HG03135 (cell line): ENCODE data around the gene HOXC4.
"Not testable (repeated sequence)": the region's sequence is repeated elsewhere in the genome, so short reads cannot be mapped to it uniquely, and the experiment has no call there.

Experiments used
- ATAC-seq: cut with Tn5 transposase; IDR thresholded peaks from one replicate; pipeline ENCODE4 v1.9.1; 2021; ENCODE audit warnings: mild to moderate bottlenecking, moderate library complexity; ENCODE audit not compliant: unreplicated experiment

The HOXC4 gene

GRCh38 chr12:54039417-54040147 lies 14.1 kb upstream of the HOXC4 start:
- ATAC-seq = no peak

GRCh38 chr12:54040148-54040494 lies 13.5 kb upstream of the HOXC4 start:
- ATAC-seq = no peak

GRCh38 chr12:54040648-54041047 lies 13.0 kb upstream of the HOXC4 start:
- ATAC-seq = no peak

GRCh38 chr12:54041097-54041690 lies 12.4 kb upstream of the HOXC4 start:
- ATAC-seq = no peak

GRCh38 chr12:54042033-54042432 lies 11.6 kb upstream of the HOXC4 start:
- ATAC-seq = not testable (repeated sequence)

GRCh38 chr12:54042970-54043853 lies 10.4 kb upstream of the HOXC4 start:
- no peak for ATAC-seq

GRCh38 chr12:54044425-54045103 lies 9.1 kb upstream of the HOXC4 start:
- ATAC-seq = no peak

- no peak for ATAC-seq
Observed at GRCh38 chr12:54045401-54045800, 8.2 kb upstream of the HOXC4 start.

GRCh38 chr12:54045868-54046521 lies 7.6 kb upstream of the HOXC4 start:
- ATAC-seq = no peak

GRCh38 chr12:54046809-54047159 lies 6.9 kb upstream of the HOXC4 start:
- ATAC-seq = no peak

GRCh38 chr12:54047160-54047963 lies 6.3 kb upstream of the HOXC4 start:
- ATAC-seq = no peak

GRCh38 chr12:54047964-54048303 lies 5.7 kb upstream of the HOXC4 start:
- no peak for ATAC-seq

- no peak for ATAC-seq
Observed at GRCh38 chr12:54048406-54049093, 5.1 kb upstream of the HOXC4 start.

- ATAC-seq = no peak
Observed at GRCh38 chr12:54049108-54049507, 4.5 kb upstream of the HOXC4 start.

- ATAC-seq = no peak
Observed at GRCh38 chr12:54050482-54050810, 3.2 kb upstream of the HOXC4 start.

GRCh38 chr12:54051026-54051842 lies 2.4 kb upstream of the HOXC4 start:
- no peak for ATAC-seq

GRCh38 chr12:54051874-54052437 lies 1.7 kb upstream of the HOXC4 start:
- ATAC-seq = no peak

- ATAC-seq = no peak
Observed at GRCh38 chr12:54052438-54053002, 1.1 kb upstream of the HOXC4 start.
